Limb (tissue), 2 donors: ENCODE results near the gene MGAT5.

Source experiments
- DNase-seq, 2 donors: peaks; one replicate each; pipeline ENCODE4 v3.0.0-alpha.2; 2016; ENCODE audit errors: extremely low spot score in 2 of 2

MGAT5 gene

GRCh38 chr2:134362740-134363139 is 108.9 kb downstream of the MGAT5 start:
- peak in 1 of 2 donors; percentile 53 for DNase-seq

- no peak for DNase-seq
These were observed 111.5 kb downstream of the MGAT5 start for GRCh38 chr2:134365356-134365755.

- no peak for DNase-seq
These were observed 112.5 kb downstream of the MGAT5 start for GRCh38 chr2:134366359-134366758.

- peak in 1 of 2 donors; percentile 78 for DNase-seq
These were observed 113.3 kb downstream of the MGAT5 start for GRCh38 chr2:134367213-134367612.

GRCh38 chr2:134368009-134368817 is 114.3 kb downstream of the MGAT5 start:
- DNase-seq, result peak; percentile 40 to 52

- no peak for DNase-seq
These were observed 115.5 kb downstream of the MGAT5 start for GRCh38 chr2:134369220-134369902.

- DNase-seq, result no peak
These were observed 117.0 kb downstream of the MGAT5 start for GRCh38 chr2:134370655-134371445.

- DNase-seq, result no peak
These were observed 118.3 kb downstream of the MGAT5 start for GRCh38 chr2:134372141-134372540.

GRCh38 chr2:134372611-134373131 is 118.8 kb downstream of the MGAT5 start:
- DNase-seq, result peak; percentile 40 to 73

- DNase-seq, result peak in 1 of 2 donors; percentile 19
These were observed 122.1 kb downstream of the MGAT5 start for GRCh38 chr2:134375935-134376334.

- DNase-seq, result no peak
These were observed 123.9 kb downstream of the MGAT5 start for GRCh38 chr2:134377730-134378129.

- DNase-seq, result no peak
These were observed 125.4 kb downstream of the MGAT5 start for GRCh38 chr2:134379293-134379692.

GRCh38 chr2:134379722-134380121 is 125.8 kb downstream of the MGAT5 start:
- no peak for DNase-seq

- DNase-seq, result no peak
These were observed 127.3 kb downstream of the MGAT5 start for GRCh38 chr2:134381141-134381540.

- no peak for DNase-seq
These were observed 130.3 kb downstream of the MGAT5 start for GRCh38 chr2:134384131-134384530.

GRCh38 chr2:134385195-134385594 is 131.3 kb downstream of the MGAT5 start:
- DNase-seq, result no peak

- DNase-seq, result no peak
These were observed 132.4 kb downstream of the MGAT5 start for GRCh38 chr2:134386310-134386709.

- DNase-seq, result no peak
These were observed 135.5 kb downstream of the MGAT5 start for GRCh38 chr2:134389381-134389780.

GRCh38 chr2:134391751-134392160 is 137.9 kb downstream of the MGAT5 start:
- no peak for DNase-seq

GRCh38 chr2:134392442-134393074 is 138.7 kb downstream of the MGAT5 start:
- DNase-seq, result no peak

- DNase-seq, result no peak
These were observed 139.2 kb downstream of the MGAT5 start for GRCh38 chr2:134393075-134393461.
